ENCODE measurements around the gene TM4SF18. TPM values are rescaled to one million over a fixed set of nuclear protein-coding genes. Genes with fewer than 3 reads are reported as not detected.
A peak's percentile ranks its signal among the peaks of the same experiment; 100 is the strongest.

The TM4SF18 gene
- total RNA-seq, 1 donor from 2014 or later, result 1.4 TPM

DNA sequence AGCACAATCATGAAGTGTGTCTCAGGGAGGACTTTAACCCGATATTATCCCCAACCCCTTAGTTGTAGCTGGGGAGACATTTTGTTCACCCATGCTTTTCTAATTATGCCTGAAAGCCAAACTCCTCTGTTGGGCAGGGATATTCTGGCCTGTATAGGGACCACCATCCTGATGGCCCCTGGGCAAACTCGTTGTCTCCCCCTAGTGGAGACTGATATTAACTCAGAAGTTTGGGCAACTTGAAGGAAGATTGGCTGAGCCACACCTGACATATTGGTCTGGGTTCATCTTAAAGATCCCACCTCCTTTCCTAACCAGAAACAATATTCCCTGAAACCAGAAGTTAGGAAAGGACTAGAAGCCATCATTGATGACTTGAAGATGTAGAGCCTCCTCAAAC, 42.3 kb downstream of the TM4SF18 start:
- DNase-seq (ENCODE audit: low spot score) (no peak), ATAC-seq (peak; percentile 49)

DNA sequence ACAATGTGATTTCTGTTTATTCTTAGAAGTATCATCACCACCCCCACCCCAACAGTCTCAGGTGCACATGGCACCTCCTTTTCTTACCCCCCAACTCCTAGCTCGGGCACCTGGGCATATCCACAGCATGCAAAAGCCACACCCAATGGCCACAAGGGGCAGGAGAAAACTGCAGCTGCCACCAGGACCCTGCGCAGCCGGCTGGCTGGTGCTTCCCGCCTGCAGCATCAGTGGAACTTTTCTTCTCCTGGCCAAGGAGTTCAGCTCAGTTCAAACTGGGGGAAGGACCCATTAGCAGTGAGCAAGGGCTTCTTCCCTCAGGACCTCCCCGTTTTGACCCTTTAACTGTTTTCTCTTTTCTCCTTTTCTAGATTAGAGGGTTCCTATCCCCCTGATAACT, 44.8 kb downstream of the TM4SF18 start:
- DNase-seq (ENCODE audit: low spot score), result no peak
- no peak for ATAC-seq

DNA sequence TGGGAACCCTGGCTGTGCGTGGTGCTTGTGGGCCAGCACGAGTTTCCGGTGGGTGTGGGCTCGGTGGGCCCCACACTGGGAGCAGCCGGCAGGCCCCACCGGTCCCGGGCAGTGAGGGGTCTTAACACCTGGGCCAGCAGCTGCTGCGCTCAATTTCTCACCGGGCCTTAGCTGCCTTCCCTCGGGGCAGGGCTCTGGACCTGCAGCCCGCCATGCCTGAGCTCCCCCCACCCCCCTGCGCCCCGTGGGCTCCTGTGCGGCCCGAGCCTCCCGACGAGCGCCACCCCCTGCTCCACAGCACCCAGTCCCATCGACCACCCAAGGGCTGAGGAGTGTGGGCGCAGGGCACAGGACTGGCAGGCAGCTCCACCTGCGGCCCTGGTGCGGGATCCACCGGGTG, 49.4 kb downstream of the TM4SF18 start:
- ATAC-seq (no peak), DNase-seq (ENCODE audit: low spot score) (no peak)

DNA sequence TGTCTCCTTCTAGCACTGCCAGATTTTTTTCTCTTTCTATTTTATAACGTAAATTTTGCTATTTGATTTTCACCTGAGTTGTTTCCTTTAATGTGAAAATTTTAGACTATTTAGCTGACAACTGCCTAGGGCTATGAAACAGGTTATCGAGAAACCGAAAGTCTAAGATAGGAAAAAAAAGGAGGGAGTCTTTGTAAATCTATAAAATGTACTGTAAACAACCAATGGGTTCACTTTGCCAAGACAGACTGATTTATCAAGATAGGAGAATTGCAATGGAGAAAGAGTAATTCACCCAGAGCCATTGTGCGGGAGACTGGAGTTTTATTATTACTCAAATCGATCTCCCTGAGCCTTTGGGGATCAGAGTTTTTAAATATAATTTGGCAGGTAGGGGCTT, 50.0 kb downstream of the TM4SF18 start:
- ATAC-seq, result no peak
- DNase-seq (ENCODE audit: low spot score), result no peak

DNA sequence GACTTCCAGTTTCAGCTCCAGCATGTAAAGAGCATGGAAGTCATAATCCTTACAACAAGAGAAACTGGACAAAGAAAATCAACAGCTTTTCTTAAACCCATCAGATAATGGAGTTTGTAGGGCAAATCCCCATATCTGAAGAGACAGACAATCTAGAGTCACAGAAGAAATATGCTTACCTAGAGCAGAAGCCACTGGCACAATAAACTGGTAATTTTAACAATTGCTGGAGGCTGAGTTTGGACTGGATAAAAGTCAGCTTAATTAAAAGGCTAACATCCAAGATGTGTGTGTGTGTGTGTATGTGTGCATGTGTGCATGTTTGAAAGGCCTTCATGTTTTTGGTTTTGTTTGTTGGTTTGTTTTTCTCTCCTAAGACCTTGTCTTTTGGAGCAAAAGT, 50.6 kb downstream of the TM4SF18 start:
- DNase-seq (ENCODE audit: low spot score) (no peak), ATAC-seq (no peak)

DNA sequence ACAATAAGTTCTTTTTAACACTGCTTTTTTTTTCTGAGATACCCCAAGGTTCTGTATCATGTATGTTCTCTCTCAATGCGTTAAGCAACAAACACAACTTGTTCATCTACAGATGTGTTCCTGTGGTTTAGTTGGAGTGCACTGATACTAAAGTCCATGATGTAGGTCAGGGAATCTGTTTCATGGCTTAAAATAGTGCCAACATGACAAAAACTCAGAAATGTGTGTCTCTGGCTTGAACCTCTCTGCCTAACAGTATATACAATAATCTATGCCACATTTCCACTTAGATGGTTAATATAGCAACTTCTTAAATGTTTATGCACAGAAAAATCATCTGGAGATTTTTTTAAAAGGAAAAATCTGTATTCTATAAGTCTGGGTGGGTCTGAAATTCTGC, 51.1 kb downstream of the TM4SF18 start:
- no peak for ATAC-seq

DNA sequence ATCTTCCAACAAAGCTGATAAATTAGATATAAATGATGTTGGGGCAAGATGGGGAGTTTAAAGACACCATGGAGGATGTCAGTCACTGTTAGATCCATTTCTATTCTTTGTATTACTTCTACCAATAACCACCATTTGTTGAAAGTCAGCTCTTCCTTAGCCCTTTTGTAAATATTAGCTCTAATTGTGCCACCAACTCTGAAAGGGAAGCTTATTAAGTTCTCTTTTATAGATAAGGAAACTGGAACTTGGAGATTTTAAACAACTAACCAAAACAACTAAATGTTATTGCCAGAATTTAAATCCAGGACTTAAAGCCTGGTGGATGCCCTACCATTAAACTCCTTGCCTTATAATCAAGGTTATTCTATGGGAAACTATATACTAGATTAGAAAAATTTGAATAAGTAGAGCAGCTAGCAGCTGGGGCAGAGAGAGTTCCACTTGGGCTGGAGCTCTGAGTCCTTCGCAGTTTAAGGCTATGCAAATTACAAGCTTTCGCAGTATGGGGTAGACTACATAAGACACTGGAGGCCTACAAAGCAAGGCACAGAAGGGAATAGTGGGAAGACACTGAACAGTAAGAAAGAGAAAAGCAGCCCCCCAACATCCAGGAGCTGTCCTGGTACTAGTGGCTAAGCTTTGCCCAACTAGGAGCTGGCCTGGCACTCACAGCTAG, 52.6 kb downstream of the TM4SF18 start:
- ATAC-seq (no peak), DNase-seq (ENCODE audit: low spot score) (no peak)

More for the DNA sequence above, 51.1 kb downstream of the TM4SF18 start:
- DNase-seq (ENCODE audit: low spot score), result no peak

DNA sequence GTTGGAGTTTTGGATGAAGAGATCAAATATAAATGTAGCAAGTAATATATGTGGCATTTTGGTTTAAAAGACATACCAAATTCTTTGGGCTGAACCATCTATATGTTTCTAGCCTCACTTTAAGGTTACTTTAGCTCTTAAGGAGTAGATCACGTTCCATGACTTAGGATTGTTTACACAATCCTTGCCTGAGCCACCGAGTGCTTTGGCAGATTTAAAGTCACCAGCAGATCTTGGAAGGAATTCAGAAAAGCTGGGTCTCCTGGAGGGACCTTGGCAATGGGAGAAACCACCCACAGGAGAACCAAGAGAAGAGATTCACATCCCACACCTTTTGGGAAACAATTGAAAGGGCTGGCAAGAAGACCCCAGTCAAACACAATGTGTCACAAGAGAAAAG, 54.5 kb downstream of the TM4SF18 start:
- ATAC-seq, result no peak
- no peak for DNase-seq (ENCODE audit: low spot score)

DNA sequence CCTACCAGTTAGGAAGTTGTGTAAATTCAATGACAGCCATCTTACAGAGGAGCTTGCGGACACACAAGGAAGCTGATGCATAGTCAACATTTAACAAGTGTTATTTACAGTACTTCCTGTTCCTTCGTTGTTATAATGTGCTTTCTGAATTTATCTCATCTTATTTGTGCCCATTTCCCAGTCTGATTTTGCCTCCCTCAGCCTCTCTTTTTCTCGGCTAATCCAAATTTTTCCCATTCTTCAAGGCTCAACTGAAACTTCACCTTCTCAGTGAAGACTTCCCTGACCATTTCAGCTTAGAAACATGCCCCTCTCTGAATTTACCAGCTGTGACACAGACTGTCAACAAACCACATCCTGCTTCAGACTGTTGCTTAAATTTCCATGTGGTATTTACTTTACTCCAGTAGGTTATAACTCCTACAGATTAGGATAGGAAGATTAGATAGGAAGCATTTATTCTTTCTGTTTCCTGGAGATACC, 56.1 kb downstream of the TM4SF18 start:
- DNase-seq (ENCODE audit: low spot score) (no peak), ATAC-seq (no peak)

DNA sequence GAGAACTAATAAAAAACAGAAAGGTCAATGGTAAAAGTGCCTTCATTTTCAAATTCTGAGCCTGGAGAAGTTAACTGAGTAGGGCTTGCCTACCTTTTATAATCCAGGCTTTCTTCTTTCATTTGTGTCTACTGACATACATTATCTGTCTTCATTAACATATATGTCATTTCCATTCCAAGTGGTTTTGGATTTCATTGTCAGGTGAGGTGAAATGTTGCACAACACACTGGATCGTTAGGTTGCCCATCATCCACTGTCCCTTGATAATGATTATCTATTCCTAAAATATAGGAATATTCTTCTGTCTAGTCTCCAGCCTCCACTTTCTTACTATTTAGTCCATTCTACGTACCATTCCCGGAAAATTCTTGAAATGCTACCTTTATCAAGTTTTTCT, 56.8 kb downstream of the TM4SF18 start:
- no peak for ATAC-seq
- no peak for DNase-seq (ENCODE audit: low spot score)

DNA sequence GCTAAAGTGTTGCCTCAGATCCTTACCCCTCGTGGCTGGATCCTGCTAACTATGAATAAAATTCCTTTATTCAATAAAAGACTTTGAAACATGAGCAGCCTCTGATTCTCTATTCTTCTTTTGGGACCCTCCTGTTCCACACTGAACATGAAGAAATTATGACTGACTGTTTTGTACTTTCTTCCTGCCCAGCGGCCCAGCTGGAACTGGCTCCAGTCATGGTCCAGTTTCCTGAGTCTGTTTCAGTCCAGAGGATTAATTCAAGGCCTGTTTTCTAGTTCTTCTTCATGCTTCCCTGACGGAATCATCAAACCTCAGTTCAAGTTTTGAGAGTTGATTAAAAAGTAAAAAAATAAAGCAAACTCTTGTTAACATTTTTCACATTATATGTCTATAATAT, 59.2 kb downstream of the TM4SF18 start:
- ATAC-seq (no peak), DNase-seq (ENCODE audit: low spot score) (no peak)

DNA sequence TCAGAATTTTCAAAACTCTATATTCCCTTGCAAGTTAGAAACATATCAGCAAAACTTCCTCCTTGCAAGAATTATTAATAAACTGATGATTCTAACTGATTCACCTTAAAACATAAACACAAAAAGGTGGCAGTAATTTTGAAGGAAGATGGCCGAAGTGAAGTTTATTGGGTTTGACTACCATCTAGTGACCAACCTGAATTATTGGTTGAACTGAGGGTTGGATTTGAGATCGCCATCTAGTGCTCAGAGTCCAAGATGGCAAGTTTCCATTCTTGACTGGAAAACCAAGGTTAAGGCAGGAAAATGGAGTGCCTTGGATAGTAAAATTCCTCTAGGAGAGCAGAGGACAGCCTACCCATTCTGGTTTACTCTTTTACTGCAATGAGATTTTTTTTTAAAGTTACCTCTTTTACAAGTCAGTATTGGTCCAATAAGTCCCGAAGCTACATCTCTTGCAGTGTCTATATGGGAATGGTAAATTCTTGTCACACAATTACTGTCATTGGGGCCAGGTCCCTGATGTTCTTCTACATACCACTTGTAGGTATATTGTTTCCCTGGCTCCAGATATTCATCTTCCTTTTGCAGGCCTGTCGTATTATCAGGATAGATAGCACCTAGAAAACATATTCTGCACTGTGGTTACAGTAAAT, 60.2 kb downstream of the TM4SF18 start:
- ATAC-seq (peak; percentile 98), DNase-seq (ENCODE audit: low spot score) (peak; percentile 54)

DNA sequence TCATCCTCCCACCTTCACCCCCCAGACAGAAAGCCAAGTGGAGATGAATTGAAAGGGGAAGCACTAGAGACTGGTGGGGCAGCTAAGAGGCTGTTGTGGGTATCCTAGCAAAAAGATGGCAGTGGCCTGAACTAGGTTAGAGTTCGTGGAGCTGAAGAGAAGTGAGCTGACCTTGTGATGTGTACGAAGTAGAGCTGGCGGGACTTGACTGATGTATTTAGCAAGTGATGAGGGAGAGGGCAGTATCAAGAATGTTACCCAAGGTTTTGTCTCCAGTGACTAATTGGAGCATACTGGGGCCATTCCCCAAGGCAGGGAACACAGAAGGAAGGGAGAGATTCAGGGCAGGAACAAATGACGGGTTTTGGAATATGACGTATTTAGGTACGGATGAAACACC, 61.8 kb downstream of the TM4SF18 start:
- no peak for DNase-seq (ENCODE audit: low spot score)
- peak; percentile 22 for ATAC-seq

DNA sequence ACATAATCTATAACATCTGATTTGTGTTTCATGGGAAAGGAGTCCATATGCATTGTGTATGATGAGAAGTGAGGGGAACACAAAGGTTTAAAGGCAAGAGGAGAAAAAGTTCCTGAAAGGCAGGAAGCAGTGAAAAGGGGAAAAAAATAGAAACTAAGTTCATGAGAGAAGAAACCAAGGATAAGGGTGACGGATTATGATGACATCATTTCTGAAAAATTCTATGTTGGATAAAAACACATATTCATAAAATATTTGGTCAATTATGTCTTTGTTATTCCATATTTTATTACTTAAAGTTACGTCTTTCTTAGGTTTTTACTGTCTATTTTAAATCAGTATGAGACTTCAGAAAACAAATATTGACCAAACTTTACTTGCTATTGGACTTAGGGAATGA, 63.3 kb downstream of the TM4SF18 start:
- ATAC-seq, result no peak
- no peak for DNase-seq (ENCODE audit: low spot score)

DNA sequence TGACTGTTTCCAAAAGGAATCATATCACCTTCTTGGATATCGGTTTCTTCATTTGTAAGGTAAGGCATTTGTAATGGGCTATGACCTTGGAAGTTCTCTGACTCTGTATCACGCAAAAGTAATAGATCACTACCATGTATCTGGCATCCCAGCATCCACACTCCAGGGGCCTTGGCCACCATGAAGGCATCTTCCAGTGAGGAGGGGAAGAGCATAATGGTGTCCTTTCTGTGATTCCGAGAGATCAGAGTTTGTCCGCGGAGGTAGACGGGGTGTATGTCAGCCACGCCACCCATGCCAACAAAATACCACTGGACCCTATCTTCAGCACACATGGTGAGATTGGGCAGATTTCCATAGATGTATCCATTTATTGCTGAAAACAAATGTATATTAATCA, 63.7 kb downstream of the TM4SF18 start:
- ATAC-seq (no peak), DNase-seq (ENCODE audit: low spot score) (no peak)

Other genes with a start within 250 kb of the TM4SF18 start
- 8.3 TPM for gene HLTF, start 247.1 kb downstream of the TM4SF18 start, total RNA-seq
- 5.1 TPM for gene HPS3, start 204.0 kb downstream of the TM4SF18 start, total RNA-seq
- 1,073 TPM for gene CP, start 111.8 kb downstream of the TM4SF18 start, total RNA-seq
- 9.6 TPM for gene TM4SF1, start 44.0 kb upstream of the TM4SF18 start, total RNA-seq
- gene TM4SF4, start 141.1 kb upstream of the TM4SF18 start, total RNA-seq, result 220 TPM